Stimulated activated naive CD4-positive, alpha-beta T cell (primary cell): ENCODE data around the gene CEP104.

Experiments
- DNase-seq, 6 experiments: peaks; one replicate each; lab custom pipeline; 2025; lab: John Stamatoyannopoulos, UW

Gene CEP104

GRCh38 chr1:3762873-3763228 is 94.2 kb downstream of the CEP104 start:
- DNase-seq: no peak

GRCh38 chr1:3762151-3762872 is 94.7 kb downstream of the CEP104 start:
- DNase-seq: no peak
